Measurements from ENCODE around the gene TSC22D2.

DNA sequence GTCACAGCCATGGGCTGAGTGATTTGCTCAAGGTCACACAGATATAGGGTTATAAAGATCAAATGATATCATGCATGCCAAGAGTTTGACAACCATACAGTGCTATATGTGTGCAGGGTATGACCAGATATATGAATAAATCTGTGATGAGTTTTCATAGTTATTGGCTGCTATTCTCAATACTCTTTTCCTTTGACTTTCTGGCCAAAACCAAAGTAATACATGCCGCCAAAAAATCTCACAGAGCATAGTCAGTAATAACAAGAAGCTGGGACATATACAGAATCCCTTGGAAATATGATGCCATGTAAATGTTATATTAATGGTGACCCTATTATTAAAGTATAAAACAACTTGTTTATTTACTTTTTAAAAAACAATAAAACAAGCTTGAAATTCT lies 11.6 kb upstream of the TSC22D2 start:
- no peak for TF ChIP-seq POLR2A (IDR thresholded peaks at IDR 0.05; ENCODE audit: low read depth, low read length)
- TF ChIP-seq, protein P1, sequence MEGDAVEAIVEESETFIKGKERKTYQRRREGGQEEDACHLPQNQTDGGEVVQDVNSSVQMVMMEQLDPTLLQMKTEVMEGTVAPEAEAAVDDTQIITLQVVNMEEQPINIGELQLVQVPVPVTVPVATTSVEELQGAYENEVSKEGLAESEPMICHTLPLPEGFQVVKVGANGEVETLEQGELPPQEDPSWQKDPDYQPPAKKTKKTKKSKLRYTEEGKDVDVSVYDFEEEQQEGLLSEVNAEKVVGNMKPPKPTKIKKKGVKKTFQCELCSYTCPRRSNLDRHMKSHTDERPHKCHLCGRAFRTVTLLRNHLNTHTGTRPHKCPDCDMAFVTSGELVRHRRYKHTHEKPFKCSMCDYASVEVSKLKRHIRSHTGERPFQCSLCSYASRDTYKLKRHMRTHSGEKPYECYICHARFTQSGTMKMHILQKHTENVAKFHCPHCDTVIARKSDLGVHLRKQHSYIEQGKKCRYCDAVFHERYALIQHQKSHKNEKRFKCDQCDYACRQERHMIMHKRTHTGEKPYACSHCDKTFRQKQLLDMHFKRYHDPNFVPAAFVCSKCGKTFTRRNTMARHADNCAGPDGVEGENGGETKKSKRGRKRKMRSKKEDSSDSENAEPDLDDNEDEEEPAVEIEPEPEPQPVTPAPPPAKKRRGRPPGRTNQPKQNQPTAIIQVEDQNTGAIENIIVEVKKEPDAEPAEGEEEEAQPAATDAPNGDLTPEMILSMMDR (conservative IDR thresholded peaks at IDR 0.05; ENCODE audit: low read depth, low read length), result no peak
